GM12878 (cell line): ENCODE results near the gene PYGB. TPM values are rescaled to one million over a fixed set of nuclear protein-coding genes. Genes with fewer than 3 reads are reported as not detected.
A peak's percentile ranks its signal among the peaks of the same experiment; 100 is the strongest.

Experiments
- BRCA1 ChIP-seq: IDR thresholded peaks from 2 replicates; pipeline ENCODE4 v1.6.1; 2011; ENCODE audit warnings: low read depth, low read length, improper control_type of control experiment
- CBX3 ChIP-seq: fragments of 200-600 bp; sonication (generic); IDR thresholded peaks from 2 replicates; pipeline ENCODE4 v1.6.1; 2016; ENCODE audit warnings: low read depth, borderline replicate concordance
- CBX5 ChIP-seq: sonication (generic); IDR thresholded peaks from 2 replicates; pipeline ENCODE4 v1.6.1; 2016; ENCODE audit warnings: low read depth, moderate library complexity, mild to moderate bottlenecking, inconsistent platforms
- CREM ChIP-seq: IDR thresholded peaks from 2 replicates; pipeline ENCODE4 v1.6.1; 2014; ENCODE audit warnings: antibody characterized with exemption, low read depth
- ESRRA ChIP-seq: IDR thresholded peaks from 2 replicates; pipeline ENCODE4 v1.6.1; 2012; ENCODE audit warnings: mild to moderate bottlenecking, low read length, improper control_type of control experiment
- FOXM1 ChIP-seq: IDR thresholded peaks from 2 replicates; pipeline ENCODE4 v1.6.1; 2012; ENCODE audit warnings: low read depth, mild to moderate bottlenecking, inconsistent platforms, low read length, moderate library complexity
- HDAC2 ChIP-seq: fragments of 200-600 bp; sonication (generic); IDR thresholded peaks from 2 replicates; pipeline ENCODE4 v1.6.1; 2017
- KLF5 ChIP-seq: fragments of 450-650 bp; IDR thresholded peaks from 2 replicates; pipeline ENCODE4 v1.6.1; 2014; ENCODE audit warnings: mild to moderate bottlenecking; ENCODE audit not compliant: partially characterized antibody
- POLR2A ChIP-seq: IDR thresholded peaks from 2 replicates; pipeline ENCODE4 v1.6.1; 2011; ENCODE audit warnings: low read depth, mild to moderate bottlenecking, low read length
- POLR2AphosphoS2 ChIP-seq: IDR thresholded peaks from 2 replicates; pipeline ENCODE4 v1.6.1; 2011; ENCODE audit warnings: low read depth, mild to moderate bottlenecking, low read length, improper control_type of control experiment, moderate library complexity
- POLR2AphosphoS5 ChIP-seq: IDR thresholded peaks from 2 replicates; pipeline ENCODE4 v1.6.1; 2011; ENCODE audit warnings: mild to moderate bottlenecking, low read length, inconsistent platforms
- RAD51 ChIP-seq: fragments of 450-650 bp; IDR thresholded peaks from 2 replicates; pipeline ENCODE4 v1.6.1; 2016; ENCODE audit warnings: moderate library complexity, mild to moderate bottlenecking, inconsistent platforms
- RFX5 ChIP-seq: IDR thresholded peaks from 2 replicates; pipeline ENCODE4 v1.6.1; 2011; ENCODE audit warnings: low read depth, low read length, improper control_type of control experiment
- SREBF2 ChIP-seq: IDR thresholded peaks from 2 replicates; pipeline ENCODE4 v1.6.1; 2012; ENCODE audit warnings: mild to moderate bottlenecking, low read length
- TBL1XR1 ChIP-seq: IDR thresholded peaks from 2 replicates; pipeline ENCODE4 v1.6.1; 2012; ENCODE audit warnings: low read depth, low read length, improper control_type of control experiment
- ZBED1 ChIP-seq: IDR thresholded peaks from 2 replicates; pipeline ENCODE4 v1.6.1; 2016; ENCODE audit warnings: borderline replicate concordance
- polyA plus RNA-seq, 11 experiments: library from polyadenylated mRNA; depleted of rRNA in 4 of 11; unstranded in 6 of 11; stranded (reverse) in 5 of 11; fragments of >200 nt; fragmentation: Nextera tagmentation in 4 of 11; fragmentation: Illumina TruSeq in 1 of 11; extraction: Ambion mirVana in 4 of 11; extraction: Trizol in 1 of 11; gene quantifications; 1 replicate in 1 of 11; 2 replicates in 10 of 11; pipeline versions ENCODE4 v1.2.1 to v1.2.3, GENCODE V29; 2011 to 2016; ENCODE audit warnings: inconsistent platforms in 2 of 11, missing spikeins in 2 of 11, low read depth in 1 of 11
- total RNA-seq, 4 experiments: library from RNA; depleted of rRNA in 3 of 4; stranded (reverse); fragments of >200 nt in 3 of 4; fragmentation: Illumina TruSeq in 1 of 4; extraction: Trizol in 1 of 4; gene quantifications; 2 replicates each; pipeline versions ENCODE4 v1.2.1 to v1.2.3, GENCODE V29; 2013 to 2021
- TF ChIP-seq, protein P1 (sequence below): fragments of 450-650 bp; IDR thresholded peaks from 2 replicates; pipeline ENCODE4 v1.6.1; 2018; ENCODE audit warnings: mild to moderate bottlenecking, low read depth, moderate library complexity; ENCODE audit not compliant: partially characterized antibody
- TF ChIP-seq, protein P2 (sequence below): fragments of 450-650 bp; IDR thresholded peaks from 2 replicates; pipeline ENCODE4 v1.6.1; 2017; ENCODE audit warnings: mild to moderate bottlenecking, moderate library complexity
- TF ChIP-seq, protein P3 (sequence below): IDR thresholded peaks from 2 replicates; pipeline ENCODE4 v1.6.1; 2012; ENCODE audit warnings: low read depth, low read length, improper control_type of control experiment
- TF ChIP-seq, protein P4 (sequence below): fragments of 450-650 bp; formaldehyde crosslinking; IDR thresholded peaks from 2 replicates; pipeline ENCODE4 v1.4.0; 2020; ENCODE audit warnings: mild to moderate bottlenecking, moderate library complexity

The PYGB gene
- total and polyA plus RNA-seq, 10 of the 15 experiments (the other 5 are each of a cell fraction or from before 2014, with no cell fraction given): 0.34 to 33.5 (median 21.8) TPM

DNA sequence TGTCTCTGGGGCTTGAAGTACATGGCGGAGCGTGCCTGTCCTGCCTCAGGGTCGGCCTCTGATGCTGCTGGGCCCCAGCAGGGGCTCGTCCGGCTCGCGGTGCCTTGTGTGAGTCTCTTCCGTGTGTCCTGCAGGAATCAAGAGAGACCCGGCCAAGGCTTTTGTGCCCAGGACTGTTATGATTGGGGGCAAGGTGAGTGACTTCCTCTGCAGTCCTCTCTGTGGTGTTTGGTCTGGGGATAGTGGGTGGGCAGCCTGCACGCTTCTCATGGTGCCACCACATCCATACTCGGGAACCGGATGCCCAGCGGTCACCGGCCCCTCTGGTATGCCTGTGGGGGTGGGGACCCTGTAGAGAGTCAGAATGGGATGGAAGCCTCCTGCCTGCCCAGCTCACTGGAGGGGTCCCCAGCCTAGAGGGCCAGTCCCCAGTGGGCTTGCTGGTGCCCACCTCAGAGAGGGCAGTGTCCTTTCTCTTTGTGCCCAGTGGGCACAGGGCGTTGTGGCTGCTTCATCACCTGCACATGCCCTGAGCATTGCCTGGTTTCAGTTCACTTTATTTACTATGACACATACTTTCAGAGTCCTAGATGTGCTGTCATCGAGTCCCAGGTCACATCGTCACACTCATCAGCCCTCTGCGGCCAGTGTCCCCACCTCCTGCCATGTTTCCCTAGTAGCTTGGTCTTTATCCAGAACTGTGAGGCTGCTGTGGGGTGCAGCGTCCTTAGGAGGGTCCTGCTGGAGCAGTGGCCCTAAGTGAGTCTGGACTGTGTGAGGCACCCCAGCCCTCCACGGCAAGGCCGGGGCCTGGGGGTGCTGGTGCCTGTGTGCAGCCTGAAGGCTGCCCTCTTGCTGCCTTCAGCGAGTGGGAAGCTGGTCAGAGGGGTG, 40.7 kb downstream of the PYGB start (continued):
- TF ChIP-seq, protein P1, sequence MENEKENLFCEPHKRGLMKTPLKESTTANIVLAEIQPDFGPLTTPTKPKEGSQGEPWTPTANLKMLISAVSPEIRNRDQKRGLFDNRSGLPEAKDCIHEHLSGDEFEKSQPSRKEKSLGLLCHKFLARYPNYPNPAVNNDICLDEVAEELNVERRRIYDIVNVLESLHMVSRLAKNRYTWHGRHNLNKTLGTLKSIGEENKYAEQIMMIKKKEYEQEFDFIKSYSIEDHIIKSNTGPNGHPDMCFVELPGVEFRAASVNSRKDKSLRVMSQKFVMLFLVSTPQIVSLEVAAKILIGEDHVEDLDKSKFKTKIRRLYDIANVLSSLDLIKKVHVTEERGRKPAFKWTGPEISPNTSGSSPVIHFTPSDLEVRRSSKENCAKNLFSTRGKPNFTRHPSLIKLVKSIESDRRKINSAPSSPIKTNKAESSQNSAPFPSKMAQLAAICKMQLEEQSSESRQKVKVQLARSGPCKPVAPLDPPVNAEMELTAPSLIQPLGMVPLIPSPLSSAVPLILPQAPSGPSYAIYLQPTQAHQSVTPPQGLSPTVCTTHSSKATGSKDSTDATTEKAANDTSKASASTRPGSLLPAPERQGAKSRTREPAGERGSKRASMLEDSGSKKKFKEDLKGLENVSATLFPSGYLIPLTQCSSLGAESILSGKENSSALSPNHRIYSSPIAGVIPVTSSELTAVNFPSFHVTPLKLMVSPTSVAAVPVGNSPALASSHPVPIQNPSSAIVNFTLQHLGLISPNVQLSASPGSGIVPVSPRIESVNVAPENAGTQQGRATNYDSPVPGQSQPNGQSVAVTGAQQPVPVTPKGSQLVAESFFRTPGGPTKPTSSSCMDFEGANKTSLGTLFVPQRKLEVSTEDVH: no peak
- TF ChIP-seq, protein P2, sequence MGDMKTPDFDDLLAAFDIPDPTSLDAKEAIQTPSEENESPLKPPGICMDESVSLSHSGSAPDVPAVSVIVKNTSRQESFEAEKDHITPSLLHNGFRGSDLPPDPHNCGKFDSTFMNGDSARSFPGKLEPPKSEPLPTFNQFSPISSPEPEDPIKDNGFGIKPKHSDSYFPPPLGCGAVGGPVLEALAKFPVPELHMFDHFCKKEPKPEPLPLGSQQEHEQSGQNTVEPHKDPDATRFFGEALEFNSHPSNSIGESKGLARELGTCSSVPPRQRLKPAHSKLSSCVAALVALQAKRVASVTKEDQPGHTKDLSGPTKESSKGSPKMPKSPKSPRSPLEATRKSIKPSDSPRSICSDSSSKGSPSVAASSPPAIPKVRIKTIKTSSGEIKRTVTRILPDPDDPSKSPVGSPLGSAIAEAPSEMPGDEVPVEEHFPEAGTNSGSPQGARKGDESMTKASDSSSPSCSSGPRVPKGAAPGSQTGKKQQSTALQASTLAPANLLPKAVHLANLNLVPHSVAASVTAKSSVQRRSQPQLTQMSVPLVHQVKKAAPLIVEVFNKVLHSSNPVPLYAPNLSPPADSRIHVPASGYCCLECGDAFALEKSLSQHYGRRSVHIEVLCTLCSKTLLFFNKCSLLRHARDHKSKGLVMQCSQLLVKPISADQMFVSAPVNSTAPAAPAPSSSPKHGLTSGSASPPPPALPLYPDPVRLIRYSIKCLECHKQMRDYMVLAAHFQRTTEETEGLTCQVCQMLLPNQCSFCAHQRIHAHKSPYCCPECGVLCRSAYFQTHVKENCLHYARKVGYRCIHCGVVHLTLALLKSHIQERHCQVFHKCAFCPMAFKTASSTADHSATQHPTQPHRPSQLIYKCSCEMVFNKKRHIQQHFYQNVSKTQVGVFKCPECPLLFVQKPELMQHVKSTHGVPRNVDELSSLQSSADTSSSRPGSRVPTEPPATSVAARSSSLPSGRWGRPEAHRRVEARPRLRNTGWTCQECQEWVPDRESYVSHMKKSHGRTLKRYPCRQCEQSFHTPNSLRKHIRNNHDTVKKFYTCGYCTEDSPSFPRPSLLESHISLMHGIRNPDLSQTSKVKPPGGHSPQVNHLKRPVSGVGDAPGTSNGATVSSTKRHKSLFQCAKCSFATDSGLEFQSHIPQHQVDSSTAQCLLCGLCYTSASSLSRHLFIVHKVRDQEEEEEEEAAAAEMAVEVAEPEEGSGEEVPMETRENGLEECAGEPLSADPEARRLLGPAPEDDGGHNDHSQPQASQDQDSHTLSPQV: no peak
- TF ChIP-seq POLR2AphosphoS5 (no peak), TBL1XR1 (no peak), FOXM1 (no peak), RFX5 (no peak), POLR2A (no peak), CBX3 (no peak), BRCA1 (no peak), POLR2AphosphoS2 (no peak), KLF5 (no peak), CREM (peak; percentile 85), RAD51 (no peak), ZBED1 (no peak), CBX5 (no peak), HDAC2 (no peak), ESRRA (no peak), SREBF2 (no peak)
- TF ChIP-seq, protein P3, sequence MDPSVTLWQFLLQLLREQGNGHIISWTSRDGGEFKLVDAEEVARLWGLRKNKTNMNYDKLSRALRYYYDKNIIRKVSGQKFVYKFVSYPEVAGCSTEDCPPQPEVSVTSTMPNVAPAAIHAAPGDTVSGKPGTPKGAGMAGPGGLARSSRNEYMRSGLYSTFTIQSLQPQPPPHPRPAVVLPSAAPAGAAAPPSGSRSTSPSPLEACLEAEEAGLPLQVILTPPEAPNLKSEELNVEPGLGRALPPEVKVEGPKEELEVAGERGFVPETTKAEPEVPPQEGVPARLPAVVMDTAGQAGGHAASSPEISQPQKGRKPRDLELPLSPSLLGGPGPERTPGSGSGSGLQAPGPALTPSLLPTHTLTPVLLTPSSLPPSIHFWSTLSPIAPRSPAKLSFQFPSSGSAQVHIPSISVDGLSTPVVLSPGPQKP: no peak
- TF ChIP-seq, protein P4, sequence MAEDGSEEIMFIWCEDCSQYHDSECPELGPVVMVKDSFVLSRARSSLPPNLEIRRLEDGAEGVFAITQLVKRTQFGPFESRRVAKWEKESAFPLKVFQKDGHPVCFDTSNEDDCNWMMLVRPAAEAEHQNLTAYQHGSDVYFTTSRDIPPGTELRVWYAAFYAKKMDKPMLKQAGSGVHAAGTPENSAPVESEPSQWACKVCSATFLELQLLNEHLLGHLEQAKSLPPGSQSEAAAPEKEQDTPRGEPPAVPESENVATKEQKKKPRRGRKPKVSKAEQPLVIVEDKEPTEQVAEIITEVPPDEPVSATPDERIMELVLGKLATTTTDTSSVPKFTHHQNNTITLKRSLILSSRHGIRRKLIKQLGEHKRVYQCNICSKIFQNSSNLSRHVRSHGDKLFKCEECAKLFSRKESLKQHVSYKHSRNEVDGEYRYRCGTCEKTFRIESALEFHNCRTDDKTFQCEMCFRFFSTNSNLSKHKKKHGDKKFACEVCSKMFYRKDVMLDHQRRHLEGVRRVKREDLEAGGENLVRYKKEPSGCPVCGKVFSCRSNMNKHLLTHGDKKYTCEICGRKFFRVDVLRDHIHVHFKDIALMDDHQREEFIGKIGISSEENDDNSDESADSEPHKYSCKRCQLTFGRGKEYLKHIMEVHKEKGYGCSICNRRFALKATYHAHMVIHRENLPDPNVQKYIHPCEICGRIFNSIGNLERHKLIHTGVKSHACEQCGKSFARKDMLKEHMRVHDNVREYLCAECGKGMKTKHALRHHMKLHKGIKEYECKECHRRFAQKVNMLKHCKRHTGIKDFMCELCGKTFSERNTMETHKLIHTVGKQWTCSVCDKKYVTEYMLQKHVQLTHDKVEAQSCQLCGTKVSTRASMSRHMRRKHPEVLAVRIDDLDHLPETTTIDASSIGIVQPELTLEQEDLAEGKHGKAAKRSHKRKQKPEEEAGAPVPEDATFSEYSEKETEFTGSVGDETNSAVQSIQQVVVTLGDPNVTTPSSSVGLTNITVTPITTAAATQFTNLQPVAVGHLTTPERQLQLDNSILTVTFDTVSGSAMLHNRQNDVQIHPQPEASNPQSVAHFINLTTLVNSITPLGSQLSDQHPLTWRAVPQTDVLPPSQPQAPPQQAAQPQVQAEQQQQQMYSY (CRISPR knock-in tag): no peak
